ENCODE data around the gene EPHA4. TPM values are rescaled to one million over a fixed set of nuclear protein-coding genes. Genes with fewer than 3 reads are reported as not detected.

EPHA4 gene
- total RNA-seq, 1 donor from 2014 or later, result 30.1 TPM

GRCh38 chr2:221435171-221435570, 136.9 kb downstream of the EPHA4 start:
- no peak overlapping the region for H3K4me2 ChIP-seq (ENCODE audit: low read length)
- H3K27ac ChIP-seq (ENCODE audit: low read depth, low read length), result no peak overlapping the region
- no peak for FAIRE-seq
- no peaks in the 10 kb centered on the region for H3K9me3 ChIP-seq (ENCODE audit: insufficient read depth, low read depth, low read length)
- H3K9ac ChIP-seq (ENCODE audit: low read length), result no peak overlapping the region
- Mint-ChIP-seq H3K27me3 (ENCODE audit: low read depth, unreplicated experiment) (no peaks in the 10 kb centered on the region), H3K9me3 (ENCODE audit: unreplicated experiment) (no peaks in the 10 kb centered on the region), H3K36me3 (ENCODE audit: low read depth, unreplicated experiment) (peaks cover 25% of the 10 kb centered on the region), H3K4me3 (ENCODE audit: unreplicated experiment) (no peak overlapping the region), H3K4me1 (ENCODE audit: low read depth, unreplicated experiment) (no peaks in the 10 kb centered on the region), H3K27ac (ENCODE audit: unreplicated experiment) (no peak overlapping the region)
- H3K36me3 ChIP-seq (ENCODE audit: insufficient read depth, low read length), result no peaks in the 10 kb centered on the region
- H4K20me1 ChIP-seq (ENCODE audit: insufficient read depth, low read length), result no peaks in the 10 kb centered on the region
- no peaks in the 10 kb centered on the region for H3K4me1 ChIP-seq (ENCODE audit: insufficient read depth, low read length)
- no peak overlapping the region for H3K4me3 ChIP-seq (ENCODE audit: insufficient read depth, low read depth, low read length)
- H3K79me2 ChIP-seq (ENCODE audit: insufficient read depth, low read length), result no peaks in the 10 kb centered on the region
- H2AFZ ChIP-seq (ENCODE audit: low read depth, low read length), result no peak overlapping the region
- no peaks in the 10 kb centered on the region for H3K27me3 ChIP-seq (ENCODE audit: insufficient read depth, low read length)
- TF ChIP-seq EZH2 (IDR thresholded peaks at IDR 0.05; ENCODE audit: insufficient read depth, low read length), result no peak
- TF ChIP-seq CTCF (IDR thresholded peaks at IDR 0.05; ENCODE audit: insufficient read depth, low read depth, low read length), result no peak
- no peak for DNase-seq (ENCODE audit: low read depth)

- DNase-seq (ENCODE audit: low read depth) (no peak), FAIRE-seq (no peak)
- no peak overlapping the region for H3K9ac ChIP-seq (ENCODE audit: low read length)
- TF ChIP-seq EZH2 (IDR thresholded peaks at IDR 0.05; ENCODE audit: insufficient read depth, low read length) (no peak), CTCF (IDR thresholded peaks at IDR 0.05; ENCODE audit: insufficient read depth, low read depth, low read length) (no peak)
- Mint-ChIP-seq H3K27ac (ENCODE audit: unreplicated experiment) (no peak overlapping the region), H3K27me3 (ENCODE audit: low read depth, unreplicated experiment) (no peaks in the 10 kb centered on the region), H3K4me3 (ENCODE audit: unreplicated experiment) (no peak overlapping the region), H3K9me3 (ENCODE audit: unreplicated experiment) (no peaks in the 10 kb centered on the region), H3K4me1 (ENCODE audit: low read depth, unreplicated experiment) (no peaks in the 10 kb centered on the region), H3K36me3 (ENCODE audit: low read depth, unreplicated experiment) (peaks cover 20% of the 10 kb centered on the region)
- H3K27me3 ChIP-seq (ENCODE audit: insufficient read depth, low read length), result no peaks in the 10 kb centered on the region
- H3K27ac ChIP-seq (ENCODE audit: low read depth, low read length), result no peak overlapping the region
- no peak overlapping the region for H3K4me2 ChIP-seq (ENCODE audit: low read length)
- no peaks in the 10 kb centered on the region for H3K79me2 ChIP-seq (ENCODE audit: insufficient read depth, low read length)
- no peaks in the 10 kb centered on the region for H3K4me1 ChIP-seq (ENCODE audit: insufficient read depth, low read length)
- H3K4me3 ChIP-seq (ENCODE audit: insufficient read depth, low read depth, low read length), result no peak overlapping the region
- H4K20me1 ChIP-seq (ENCODE audit: insufficient read depth, low read length), result no peaks in the 10 kb centered on the region
- H3K36me3 ChIP-seq (ENCODE audit: insufficient read depth, low read length), result no peaks in the 10 kb centered on the region
- no peak overlapping the region for H2AFZ ChIP-seq (ENCODE audit: low read depth, low read length)
- no peaks in the 10 kb centered on the region for H3K9me3 ChIP-seq (ENCODE audit: insufficient read depth, low read depth, low read length)
These were observed 138.0 kb downstream of the EPHA4 start for GRCh38 chr2:221434142-221434541.

- no peaks in the 10 kb centered on the region for H3K4me1 ChIP-seq (ENCODE audit: insufficient read depth, low read length)
- TF ChIP-seq EZH2 (IDR thresholded peaks at IDR 0.05; ENCODE audit: insufficient read depth, low read length) (no peak), CTCF (IDR thresholded peaks at IDR 0.05; ENCODE audit: insufficient read depth, low read depth, low read length) (no peak)
- no peaks in the 10 kb centered on the region for H3K9me3 Mint-ChIP-seq (ENCODE audit: unreplicated experiment)
- H3K9ac ChIP-seq (ENCODE audit: low read length), result no peak overlapping the region
- H3K4me1 Mint-ChIP-seq (ENCODE audit: low read depth, unreplicated experiment), result no peaks in the 10 kb centered on the region
- no peak overlapping the region for H3K4me3 ChIP-seq (ENCODE audit: insufficient read depth, low read depth, low read length)
- H3K27ac ChIP-seq (ENCODE audit: low read depth, low read length), result no peak overlapping the region
- H3K4me2 ChIP-seq (ENCODE audit: low read length), result no peak overlapping the region
- H2AFZ ChIP-seq (ENCODE audit: low read depth, low read length), result no peak overlapping the region
- H3K27me3 ChIP-seq (ENCODE audit: insufficient read depth, low read length), result no peaks in the 10 kb centered on the region
- no peaks in the 10 kb centered on the region for H3K79me2 ChIP-seq (ENCODE audit: insufficient read depth, low read length)
- peaks cover 13% of the 10 kb centered on the region for H3K36me3 Mint-ChIP-seq (ENCODE audit: low read depth, unreplicated experiment)
- no peak overlapping the region for H3K27ac Mint-ChIP-seq (ENCODE audit: unreplicated experiment)
- H3K9me3 ChIP-seq (ENCODE audit: insufficient read depth, low read depth, low read length), result no peaks in the 10 kb centered on the region
- no peak for DNase-seq (ENCODE audit: low read depth)
- no peak overlapping the region for H3K4me3 Mint-ChIP-seq (ENCODE audit: unreplicated experiment)
- no peaks in the 10 kb centered on the region for H3K27me3 Mint-ChIP-seq (ENCODE audit: low read depth, unreplicated experiment)
- no peak for FAIRE-seq
- no peaks in the 10 kb centered on the region for H4K20me1 ChIP-seq (ENCODE audit: insufficient read depth, low read length)
- no peaks in the 10 kb centered on the region for H3K36me3 ChIP-seq (ENCODE audit: insufficient read depth, low read length)
These were observed 140.6 kb downstream of the EPHA4 start for GRCh38 chr2:221431477-221431876.
